GM21528 (cell line): ENCODE measurements around the gene HTD2.
"Not testable (repeated sequence)": the region's sequence is repeated elsewhere in the genome, so short reads cannot be mapped to it uniquely, and the experiment has no call there.

Experiments used
- ATAC-seq: cut with Tn5 transposase; IDR thresholded peaks from one replicate; pipeline ENCODE4 v1.9.1; 2021; ENCODE audit warnings: mild to moderate bottlenecking, moderate library complexity; ENCODE audit not compliant: unreplicated experiment, low FRiP score

The HTD2 gene

GRCh38 chr3:58329922-58330413 is 23.6 kb downstream of the HTD2 start:
- ATAC-seq = no peak

- no peak for ATAC-seq
Observed at GRCh38 chr3:58331593-58332152, 25.4 kb downstream of the HTD2 start.

- peak; percentile 91 for ATAC-seq
Observed at GRCh38 chr3:58332575-58333188, 26.4 kb downstream of the HTD2 start, which contains the start of gene PXK. PXK (plus strand) TSS chr3:58332892; CDS start chr3:58332989, 97 bp downstream.

DNA sequence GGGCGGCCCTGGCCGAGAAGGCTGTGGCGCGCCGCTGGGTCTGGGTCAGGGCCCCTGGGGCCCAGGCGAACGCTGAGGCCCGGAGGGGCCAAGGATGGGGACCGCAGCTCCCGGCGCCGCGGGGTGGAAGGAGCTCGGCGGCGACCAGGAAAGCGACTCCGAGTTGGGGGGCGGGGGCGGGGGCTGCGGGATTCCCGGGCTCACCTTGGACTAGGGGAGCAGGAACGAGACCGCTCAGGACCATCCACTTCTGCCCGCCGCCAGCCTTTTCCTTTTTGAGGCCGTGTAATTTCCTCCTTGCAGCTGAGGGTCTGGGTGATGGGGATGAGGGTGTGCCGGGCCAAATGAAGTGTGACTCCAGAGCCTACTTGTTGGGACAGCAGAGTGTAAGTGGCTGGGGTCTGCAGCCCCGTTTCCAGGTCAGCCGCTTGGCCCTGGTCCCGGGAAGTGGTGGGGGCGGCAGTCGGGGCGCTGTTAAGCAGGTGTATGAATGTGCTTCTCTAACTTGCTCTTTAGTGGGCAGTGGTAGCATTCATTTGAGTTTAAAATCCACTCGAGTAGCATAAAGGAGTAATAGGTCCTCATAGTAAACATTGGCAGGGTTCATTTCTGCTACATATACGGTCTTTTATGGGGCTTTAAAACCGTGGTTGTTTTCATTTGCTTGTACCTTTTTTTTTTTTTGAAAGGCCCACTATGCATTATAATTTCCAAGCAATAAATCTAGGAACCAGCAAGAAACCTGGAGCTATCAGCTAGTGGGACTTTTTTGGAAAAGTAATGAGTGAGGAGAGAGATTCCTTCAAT is 27.1 kb downstream of the HTD2 start:
- peak; percentile 42 for ATAC-seq

DNA sequence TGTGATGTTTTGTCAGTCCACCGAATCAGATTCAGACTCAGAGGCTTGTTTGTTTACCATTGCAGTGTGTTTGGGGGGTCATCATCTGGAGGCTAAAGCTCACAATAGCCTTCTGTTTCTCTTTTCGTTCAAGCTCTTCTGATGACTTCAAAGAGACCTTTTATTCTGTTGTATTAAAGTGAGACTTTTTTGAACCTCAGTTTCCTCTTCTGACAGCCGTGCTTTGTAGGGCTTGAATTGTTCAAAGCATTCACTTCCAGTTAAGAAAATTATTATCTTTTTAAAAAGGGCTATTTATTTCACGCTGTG is 27.6 kb downstream of the HTD2 start:
- no peak for ATAC-seq

DNA sequence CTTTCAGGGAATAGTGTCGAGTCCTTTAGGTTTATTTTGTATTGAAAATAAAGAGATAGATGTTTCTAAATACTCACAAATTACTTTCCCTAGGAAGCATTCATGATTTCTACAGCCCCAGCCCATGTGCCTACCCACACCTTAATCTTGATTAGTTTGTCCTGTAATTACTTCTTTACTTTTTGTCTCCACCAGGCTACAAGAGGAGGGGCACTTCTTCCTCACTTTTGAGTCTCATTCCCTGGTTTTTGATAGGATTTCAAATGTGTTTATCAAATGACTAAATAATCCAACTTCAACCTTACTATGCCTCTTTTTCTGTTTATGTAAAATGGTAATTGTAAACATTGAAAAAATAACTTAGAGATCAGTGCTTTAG is 28.2 kb downstream of the HTD2 start:
- no peak for ATAC-seq

GRCh38 chr3:58335652-58335947 is 29.3 kb downstream of the HTD2 start:
- no peak for ATAC-seq

DNA sequence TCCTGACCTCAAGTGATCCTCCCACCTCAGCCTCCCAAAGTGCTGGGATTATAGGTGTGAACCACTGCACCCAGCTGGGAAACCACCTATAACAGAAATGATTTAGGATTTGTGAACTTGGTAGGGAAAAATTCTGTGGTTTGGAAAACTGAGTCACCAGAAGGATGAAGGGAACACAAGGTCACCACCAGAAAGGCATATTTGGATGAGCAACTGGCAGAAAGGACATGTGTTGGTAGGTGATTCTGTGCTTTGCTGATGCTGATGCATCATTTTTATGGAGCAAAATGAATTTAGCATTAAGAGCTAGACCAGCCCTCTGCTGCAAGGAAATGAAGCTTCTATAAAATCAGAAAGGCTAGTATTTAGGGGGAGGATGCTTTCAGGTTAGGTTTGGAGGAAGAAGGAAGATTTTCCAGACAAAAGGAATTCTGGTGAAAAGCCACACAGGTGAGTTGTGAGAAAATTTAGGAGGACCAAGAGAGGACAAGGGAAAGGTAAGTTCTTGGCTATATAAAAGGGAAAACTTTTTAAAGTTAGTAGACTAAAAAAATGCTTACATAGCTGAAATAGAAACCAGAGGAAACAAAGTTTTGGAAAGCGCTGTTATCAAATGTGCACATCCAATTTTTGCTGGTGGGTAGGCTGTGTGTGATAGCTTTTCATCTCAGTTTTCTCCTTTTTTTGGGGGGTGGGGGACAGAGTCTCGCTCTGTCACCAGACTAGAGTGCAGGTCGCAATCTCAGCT is 30.0 kb downstream of the HTD2 start:
- ATAC-seq = no peak

DNA sequence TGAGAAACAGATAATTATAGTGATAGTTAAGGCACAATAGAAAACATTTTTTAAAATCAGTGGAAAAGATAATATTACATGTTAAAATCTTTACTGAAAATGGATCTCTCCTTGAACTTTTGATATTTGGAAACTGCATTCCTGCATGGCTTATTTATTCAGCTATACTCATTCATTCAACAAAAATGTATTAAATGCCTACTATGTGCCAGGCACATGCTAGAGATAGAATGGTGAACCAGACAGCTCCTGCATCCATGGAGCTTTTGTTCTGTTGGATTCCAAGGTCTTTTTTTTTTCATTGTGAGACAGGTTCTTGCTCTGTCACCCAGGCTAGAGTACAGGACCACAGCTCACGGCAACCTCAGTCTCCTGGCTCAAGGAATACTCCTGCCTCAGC is 30.9 kb downstream of the HTD2 start:
- ATAC-seq = no peak

DNA sequence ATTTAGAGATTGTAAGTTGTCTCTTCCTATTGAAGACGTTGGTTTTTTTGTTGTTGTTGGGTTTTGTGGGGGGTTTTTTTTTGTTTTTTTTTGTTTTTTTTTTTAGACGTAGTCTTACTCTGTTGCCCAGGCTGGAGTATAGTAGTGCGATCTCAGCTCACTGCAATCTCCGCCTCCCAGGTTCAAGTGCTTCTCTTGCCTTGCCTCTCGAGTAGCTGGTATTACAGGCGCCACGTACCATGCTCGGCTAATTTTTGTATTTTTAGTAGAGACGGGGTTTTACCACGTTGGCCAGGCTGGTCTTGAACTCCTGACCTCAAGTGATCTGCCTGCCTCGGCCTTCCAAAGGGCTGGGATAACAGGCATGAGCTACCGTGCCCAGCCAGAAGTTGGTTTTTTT is 32.8 kb downstream of the HTD2 start:
- not testable (repeated sequence) for ATAC-seq

DNA sequence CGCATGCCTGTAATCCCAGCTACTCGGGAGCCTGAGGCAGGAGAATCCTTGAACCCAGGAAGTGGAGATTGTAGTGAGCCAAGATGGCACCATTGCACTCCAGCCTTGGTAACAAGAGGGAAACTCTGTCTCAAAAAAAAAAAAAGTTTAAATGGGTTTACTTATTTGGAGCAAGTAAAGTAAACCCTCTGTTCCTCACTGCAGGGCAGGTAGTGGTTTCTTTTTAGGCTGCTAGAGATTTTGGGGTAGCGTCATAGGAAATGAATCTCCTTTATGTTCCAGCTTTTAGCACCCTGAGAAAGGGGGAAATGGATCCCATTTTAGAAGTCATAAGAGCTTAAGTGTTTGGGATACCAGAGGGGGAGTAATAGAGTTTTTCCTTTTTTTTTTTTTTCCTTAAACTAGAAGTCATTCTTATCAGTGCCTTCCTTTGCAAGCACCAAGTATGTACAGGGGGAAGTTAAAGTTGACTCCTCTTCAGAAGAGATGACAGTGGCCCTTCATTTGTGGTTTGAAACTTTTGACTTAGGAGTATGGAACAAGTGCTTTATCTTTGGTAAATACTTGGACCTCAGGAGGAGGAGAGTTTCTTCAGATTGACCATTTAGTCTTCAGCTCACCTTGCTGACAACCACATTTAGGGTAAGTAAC is 34.4 kb downstream of the HTD2 start:
- no peak for ATAC-seq

- ATAC-seq = no peak
Observed at GRCh38 chr3:58341376-58341775, 35.1 kb downstream of the HTD2 start.

GRCh38 chr3:58342676-58343075 is 36.4 kb downstream of the HTD2 start:
- no peak for ATAC-seq

DNA sequence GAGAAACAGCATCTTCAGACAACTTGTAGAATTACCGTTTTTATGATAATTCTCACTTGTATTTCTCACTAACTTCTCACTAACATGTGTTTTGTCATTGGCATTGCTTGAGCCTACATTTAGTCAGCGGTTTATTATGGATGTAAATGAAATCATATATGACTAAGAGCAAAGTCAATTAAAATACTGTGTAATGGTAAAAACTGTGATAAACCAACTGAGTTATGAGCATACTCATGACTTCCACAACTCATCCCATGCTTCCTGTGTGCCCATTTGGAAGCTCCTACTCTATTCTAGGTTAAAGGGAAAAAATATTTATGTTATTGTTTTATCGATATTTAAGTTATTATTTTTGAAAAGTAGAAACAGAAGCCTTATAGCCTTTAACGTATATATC is 39.1 kb downstream of the HTD2 start:
- ATAC-seq = no peak

GRCh38 chr3:58346368-58346767 is 40.0 kb downstream of the HTD2 start:
- ATAC-seq = no peak

DNA sequence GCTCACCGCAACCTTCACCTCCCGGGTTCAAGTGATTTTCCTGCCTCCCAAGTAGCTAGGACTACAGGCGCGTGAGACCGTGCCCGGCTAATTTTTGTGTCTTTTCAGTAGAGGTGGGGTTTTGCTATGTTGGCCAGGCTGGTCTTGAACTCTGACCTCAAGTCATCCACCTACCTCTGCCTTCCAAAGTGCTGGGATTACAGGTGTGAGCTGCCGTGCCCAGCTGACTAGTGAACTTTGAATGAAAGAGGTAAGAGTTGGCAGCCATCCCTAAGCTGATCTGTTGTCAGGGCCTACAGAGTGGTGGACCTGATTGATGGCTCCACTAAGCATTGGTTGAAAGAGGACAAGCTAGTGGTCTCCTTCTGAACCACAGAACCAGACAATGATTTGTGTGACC is 41.7 kb downstream of the HTD2 start:
- no peak for ATAC-seq

GRCh38 chr3:58349792-58350626 is 43.7 kb downstream of the HTD2 start:
- peak; percentile 94 for ATAC-seq

GRCh38 chr3:58350627-58351013 is 44.3 kb downstream of the HTD2 start:
- ATAC-seq = no peak

GRCh38 chr3:58351920-58352319 is 45.6 kb downstream of the HTD2 start:
- no peak for ATAC-seq

DNA sequence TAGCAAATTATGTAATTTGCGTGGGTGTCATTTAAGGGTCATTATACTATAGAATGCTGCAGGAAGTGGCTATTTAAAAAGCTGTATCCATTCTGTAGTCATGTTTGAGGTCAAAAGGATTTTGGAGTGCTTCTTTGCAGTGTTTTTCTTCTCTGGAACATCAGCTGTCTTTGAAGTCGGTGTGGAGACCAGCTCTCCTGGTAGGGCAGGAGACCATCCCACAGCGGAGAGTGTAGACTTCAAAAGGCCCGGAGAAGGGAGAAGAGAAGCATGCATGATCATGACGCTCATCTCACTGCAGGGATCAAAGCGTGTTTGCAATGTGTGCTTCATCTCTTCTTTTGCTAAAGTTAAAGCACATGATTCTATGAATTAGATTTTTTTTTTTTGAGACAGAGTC is 46.3 kb downstream of the HTD2 start:
- no peak for ATAC-seq
